OCI-LY7 (cell line): ENCODE results near the gene GLIPR2. TPM values are rescaled to one million over a fixed set of nuclear protein-coding genes. Genes with fewer than 3 reads are reported as not detected.

Experiments
- BruUV-seq: library from RNA; stranded (reverse); fragments of 400-500 nt; replicated peaks from 2 replicates; lab custom pipeline; 2021; lab: Mats Ljungman, UMichigan
- CTCF ChIA-PET: fragments of 300-600 bp; sonication (Branson Sonifier 250); formaldehyde crosslinking; loops from one replicate; lab custom pipeline; 2022; ENCODE audit warnings: antibody characterized with exemption; ENCODE audit not compliant: unreplicated experiment; lab: Charles Lee
- POLR2A ChIA-PET: fragments of 300-600 bp; sonication (Branson Sonifier 250); formaldehyde crosslinking; loops from one replicate; lab custom pipeline; 2022; ENCODE audit warnings: antibody characterized with exemption; lab: Charles Lee
- DNase-seq: peaks from one replicate; pipeline ENCODE4 v3.0.0-alpha.2; 2015; ENCODE audit warnings: low spot score
- H2AFZ ChIP-seq: fragments of 200-600 bp; sonication (generic), shearing (Covaris generic); 2 replicates; pipeline ENCODE4 v1.6.1; 2014; ENCODE audit warnings: mild to moderate bottlenecking, antibody characterized with exemption, low read length, moderate library complexity
- H3K27ac ChIP-seq: fragments of 200-600 bp; sonication (generic); 2 replicates; pipeline ENCODE4 v1.5.1; 2014; ENCODE audit warnings: mixed run types, low read depth, mild to moderate bottlenecking, moderate library complexity, low read length, inconsistent platforms; ENCODE audit not compliant: poor library complexity, severe bottlenecking
- H3K36me3 ChIP-seq: fragments of 200-600 bp; sonication (generic); 2 replicates; pipeline ENCODE4 v1.6.1; 2014; ENCODE audit warnings: mild to moderate bottlenecking, antibody characterized with exemption, low read length, moderate library complexity, mixed read lengths; ENCODE audit not compliant: insufficient read depth
- H3K4me1 ChIP-seq: fragments of 200-600 bp; sonication (generic); 2 replicates; pipeline ENCODE4 v1.5.1; 2014; ENCODE audit warnings: mild to moderate bottlenecking, low read length; ENCODE audit not compliant: insufficient read depth, poor library complexity, severe bottlenecking
- H3K4me2 ChIP-seq: fragments of 200-600 bp; sonication (generic); 2 replicates; pipeline ENCODE4 v1.6.1; 2014; ENCODE audit warnings: mild to moderate bottlenecking, low read length
- H3K4me3 ChIP-seq: fragments of 200-600 bp; sonication (generic); 2 replicates; pipeline ENCODE4 v1.5.1; 2014; ENCODE audit warnings: mild to moderate bottlenecking, low read depth, low read length; ENCODE audit not compliant: poor library complexity, severe bottlenecking
- H3K79me2 ChIP-seq: fragments of 200-600 bp; sonication (generic); 2 replicates; pipeline ENCODE4 v1.6.1; 2016; ENCODE audit warnings: low read depth, mild to moderate bottlenecking, low read length, moderate library complexity, mixed read lengths; ENCODE audit not compliant: insufficient read depth
- H3K9me2 ChIP-seq: fragments of 200-600 bp; sonication (generic); 2 replicates; pipeline ENCODE4 v1.6.1; 2016; ENCODE audit warnings: mild to moderate bottlenecking, low read length, mixed read lengths; ENCODE audit not compliant: insufficient read depth
- H3K9me3 ChIP-seq: fragments of 200-600 bp; sonication (generic); 2 replicates; pipeline ENCODE4 v1.6.1; 2014; ENCODE audit warnings: mild to moderate bottlenecking, mixed run types, low read length, mixed read lengths
- H4K20me1 ChIP-seq: fragments of 200-600 bp; sonication (generic); 2 replicates; pipeline ENCODE4 v1.6.1; 2014; ENCODE audit warnings: mild to moderate bottlenecking, antibody characterized with exemption, low read length, moderate library complexity, mixed read lengths; ENCODE audit not compliant: insufficient read depth
- EZH2phosphoT487 ChIP-seq: fragments of 200-600 bp; sonication (generic); IDR thresholded peaks from 2 replicates; pipeline ENCODE4 v1.6.1; 2018; ENCODE audit warnings: low read depth, borderline replicate concordance, mild to moderate bottlenecking, mixed run types, antibody characterized with exemption, low read length, moderate library complexity, mixed read lengths
- intact Hi-C: fragments of 100-400 bp; cut with micrococcal nuclease; formaldehyde crosslinking; loops from one replicate; pipeline ENCODE4 v1.10.0; 2022; ENCODE audit not compliant: unreplicated experiment
- total RNA-seq, 2 experiments: library from RNA; depleted of rRNA in 1 of 2; stranded (reverse); fragments of >200 nt in 1 of 2; shearing (Covaris generic) in 1 of 2; gene quantifications; 2 replicates each; pipeline ENCODE4 v1.2.3, GENCODE V29; 2014 to 2022
- TF ChIP-seq, protein P1 (sequence below): fragments of 200-600 bp; sonication (generic); conservative IDR thresholded peaks from 2 replicates; pipeline ENCODE4 v1.5.1; 2014; ENCODE audit warnings: mild to moderate bottlenecking, antibody characterized with exemption, low read length, moderate library complexity, mixed read lengths

The GLIPR2 gene
- total RNA-seq, 2 experiments from 2014 or later: not detected

DNA sequence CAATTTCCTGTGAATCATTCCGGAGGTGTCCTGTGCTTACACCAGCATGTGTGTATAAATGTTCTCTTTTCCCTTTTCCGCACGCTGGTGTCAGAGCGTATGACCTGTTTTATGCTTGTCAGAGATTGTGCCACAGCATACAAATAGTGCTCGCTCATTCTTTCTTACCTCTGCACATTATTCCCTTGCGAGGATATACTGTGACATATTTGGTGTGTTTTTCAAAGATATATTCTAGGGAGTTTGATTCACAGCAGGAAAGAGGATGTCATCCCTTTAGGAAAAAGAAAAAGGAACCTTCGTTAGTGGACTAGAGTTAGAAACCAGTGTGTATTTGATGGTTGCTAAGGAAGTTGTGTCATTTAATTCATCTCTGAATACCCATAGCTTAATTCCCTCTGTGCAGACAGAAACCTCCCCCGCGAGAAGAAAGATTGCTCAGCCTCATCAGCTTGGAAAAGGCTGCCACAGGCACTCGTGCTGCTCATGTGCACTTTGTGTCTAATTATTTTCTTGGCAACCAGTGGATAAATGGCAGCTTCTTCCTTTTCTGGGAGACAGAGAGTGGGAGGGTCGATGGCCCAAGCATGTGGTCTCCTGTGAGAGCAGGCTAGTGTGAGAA is 17.9 kb downstream of the GLIPR2 start:
- DNase-seq: no peak
- BruUV-seq: no TSS peak
- peaks cover 46% of the 10 kb centered on the region for H3K4me1 ChIP-seq
- no peaks in the 10 kb centered on the region for H3K9me2 ChIP-seq
- no peak for TF ChIP-seq EZH2phosphoT487
- TF ChIP-seq, protein P1, sequence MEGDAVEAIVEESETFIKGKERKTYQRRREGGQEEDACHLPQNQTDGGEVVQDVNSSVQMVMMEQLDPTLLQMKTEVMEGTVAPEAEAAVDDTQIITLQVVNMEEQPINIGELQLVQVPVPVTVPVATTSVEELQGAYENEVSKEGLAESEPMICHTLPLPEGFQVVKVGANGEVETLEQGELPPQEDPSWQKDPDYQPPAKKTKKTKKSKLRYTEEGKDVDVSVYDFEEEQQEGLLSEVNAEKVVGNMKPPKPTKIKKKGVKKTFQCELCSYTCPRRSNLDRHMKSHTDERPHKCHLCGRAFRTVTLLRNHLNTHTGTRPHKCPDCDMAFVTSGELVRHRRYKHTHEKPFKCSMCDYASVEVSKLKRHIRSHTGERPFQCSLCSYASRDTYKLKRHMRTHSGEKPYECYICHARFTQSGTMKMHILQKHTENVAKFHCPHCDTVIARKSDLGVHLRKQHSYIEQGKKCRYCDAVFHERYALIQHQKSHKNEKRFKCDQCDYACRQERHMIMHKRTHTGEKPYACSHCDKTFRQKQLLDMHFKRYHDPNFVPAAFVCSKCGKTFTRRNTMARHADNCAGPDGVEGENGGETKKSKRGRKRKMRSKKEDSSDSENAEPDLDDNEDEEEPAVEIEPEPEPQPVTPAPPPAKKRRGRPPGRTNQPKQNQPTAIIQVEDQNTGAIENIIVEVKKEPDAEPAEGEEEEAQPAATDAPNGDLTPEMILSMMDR: no peak
- intact Hi-C loops: loop anchor here (1.0 to 5.0 kb wide), 2 partner anchors 12 to 52 kb away; no protein-coding TSS in a partner anchor
- no peaks in the 10 kb centered on the region for H4K20me1 ChIP-seq
- ChIA-PET POLR2A (interaction anchor here (1.0 to 1.6 kb wide), 4 partner anchors 9 to 51 kb away, joined by 3 to 4 read pairs (median 4); no protein-coding TSS in a partner anchor), CTCF (interaction anchor here (0.7 to 2.5 kb wide), 3 partner anchors 11 to 223 kb away, joined by 3 to 7 read pairs (median 6); no protein-coding TSS in a partner anchor)
- no peak overlapping the region for H3K4me3 ChIP-seq
- H3K9me3 ChIP-seq: 0 out of 2 replicates have a peak, but pooled peaks cover 4% of the 10 kb centered on the region
- H3K4me2 ChIP-seq: peak overlapping the region; percentile 30
- peak overlapping the region; percentile 13 for H3K27ac ChIP-seq
- no peaks in the 10 kb centered on the region for H3K36me3 ChIP-seq
- no peaks in the 10 kb centered on the region for H3K79me2 ChIP-seq
- H2AFZ ChIP-seq: peak overlapping the region; percentile 96

DNA sequence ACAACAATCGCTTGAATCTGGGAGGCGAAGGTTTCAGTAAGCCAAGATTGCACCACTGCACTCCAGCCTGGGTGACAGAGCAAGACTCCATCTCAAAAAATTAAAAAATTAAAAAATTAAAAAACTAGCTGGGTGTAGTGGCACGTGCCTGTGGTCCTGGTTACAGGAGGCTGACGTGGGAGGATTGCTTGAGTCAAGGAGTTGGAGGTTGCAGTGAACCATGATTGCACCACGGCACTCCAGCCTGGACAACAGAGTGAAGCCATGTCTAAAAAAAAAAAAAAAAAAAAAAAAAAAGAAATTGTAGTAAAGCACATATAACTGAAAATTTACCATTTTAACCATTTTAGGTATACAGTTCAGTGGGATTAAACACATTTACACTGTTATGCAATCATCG is 19.6 kb downstream of the GLIPR2 start:
- Histone ChIP-seq H3K79me2 (no peaks in the 10 kb centered on the region), H4K20me1 (no peaks in the 10 kb centered on the region), H3K4me1 (peaks cover 39% of the 10 kb centered on the region), H3K9me3 (0 out of 2 replicates have a peak, but pooled peaks cover 4% of the 10 kb centered on the region), H3K4me2 (no peak overlapping the region), H3K4me3 (no peak overlapping the region), H3K27ac (no peak overlapping the region), H3K9me2 (no peaks in the 10 kb centered on the region), H3K36me3 (no peaks in the 10 kb centered on the region), H2AFZ (no peak overlapping the region)
- intact Hi-C loops: no loop called here
- TF ChIP-seq EZH2phosphoT487: no peak
- TF ChIP-seq, protein P1: no peak
- DNase-seq: no peak
- POLR2A ChIA-PET: interaction anchor here (0.7 to 1.6 kb wide), 2 partner anchors 16 to 1208 kb away, joined by 3 read pairs; no protein-coding TSS in a partner anchor
- CTCF ChIA-PET: no interaction called here
- BruUV-seq: no TSS peak

DNA sequence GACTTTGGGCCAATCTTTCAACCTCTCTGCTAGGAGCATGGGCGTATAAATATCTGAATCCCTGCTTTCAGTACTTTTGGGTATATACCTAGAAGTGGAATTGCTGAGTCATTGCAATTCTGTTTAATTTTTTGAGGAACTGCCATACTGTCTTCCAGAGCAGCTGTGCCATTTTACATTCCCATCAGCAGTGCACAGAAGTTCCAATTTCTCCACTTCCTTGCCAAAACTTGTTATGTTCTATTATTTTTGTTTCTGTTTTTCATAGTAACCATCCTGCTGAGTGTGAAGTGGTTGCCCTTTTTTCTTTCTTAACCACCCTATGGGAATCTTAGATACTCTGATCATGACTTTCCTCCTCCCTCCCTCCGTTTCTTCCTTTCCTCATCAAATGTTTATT is 21.6 kb downstream of the GLIPR2 start:
- H3K4me3 ChIP-seq: no peak overlapping the region
- H3K4me2 ChIP-seq: no peak overlapping the region
- POLR2A ChIA-PET: interaction anchor here (1.6 kb wide), 1 partner anchor 32 kb away, joined by 8 read pairs; the partner anchor contains the start of gene CLTA
- CTCF ChIA-PET: no interaction called here
- no peak overlapping the region for H2AFZ ChIP-seq
- H3K79me2 ChIP-seq: no peaks in the 10 kb centered on the region
- no peak for TF ChIP-seq EZH2phosphoT487
- TF ChIP-seq, protein P1: no peak
- H3K36me3 ChIP-seq: no peaks in the 10 kb centered on the region
- BruUV-seq: no TSS peak
- no peak overlapping the region for H3K27ac ChIP-seq
- H4K20me1 ChIP-seq: no peaks in the 10 kb centered on the region
- H3K9me3 ChIP-seq: 0 out of 2 replicates have a peak, but pooled peaks cover 4% of the 10 kb centered on the region
- intact Hi-C loops: no loop called here
- DNase-seq: no peak
- peaks cover 19% of the 10 kb centered on the region for H3K4me1 ChIP-seq
- H3K9me2 ChIP-seq: no peaks in the 10 kb centered on the region
